ENCODE data around the gene PCDH18.

PCDH18 gene

GRCh38 chr4:137545461-137545861, 13.2 kb upstream of the PCDH18 start:
- no peak for TF ChIP-seq CTCF (IDR thresholded peaks at IDR 0.05; ENCODE audit: low read depth, low read length, missing control alignments)
- no peak for DNase-seq (ENCODE audit: extremely low read depth, low read depth)
- no peak overlapping the region for H3K4me3 ChIP-seq (replicated peaks; ENCODE audit: low read depth, low read length)

- no peak for TF ChIP-seq CTCF (IDR thresholded peaks at IDR 0.05; ENCODE audit: low read depth, low read length, missing control alignments)
- H3K4me3 ChIP-seq (replicated peaks; ENCODE audit: low read depth, low read length) = no peak overlapping the region
- no peak for DNase-seq (ENCODE audit: extremely low read depth, low read depth)
Observed at GRCh38 chr4:137543648-137544047, 11.4 kb upstream of the PCDH18 start.

- H3K4me3 ChIP-seq (replicated peaks; ENCODE audit: low read depth, low read length) = no peak overlapping the region
- TF ChIP-seq CTCF (IDR thresholded peaks at IDR 0.05; ENCODE audit: low read depth, low read length, missing control alignments) = no peak
Observed at GRCh38 chr4:137543198-137543597, 10.9 kb upstream of the PCDH18 start.

GRCh38 chr4:137541876-137542646, 9.8 kb upstream of the PCDH18 start:
- no peak for DNase-seq (ENCODE audit: extremely low read depth, low read depth)
- TF ChIP-seq CTCF (IDR thresholded peaks at IDR 0.05; ENCODE audit: low read depth, low read length, missing control alignments) = no peak
- H3K4me3 ChIP-seq (replicated peaks; ENCODE audit: low read depth, low read length) = peak overlapping the region; percentile 14; the same call in 1 of the 2 replicates

More at GRCh38 chr4:137543198-137543597, 10.9 kb upstream of the PCDH18 start:
- no peak for DNase-seq (ENCODE audit: extremely low read depth, low read depth)

GRCh38 chr4:137541181-137541580, 8.9 kb upstream of the PCDH18 start:
- no peak for TF ChIP-seq CTCF (IDR thresholded peaks at IDR 0.05; ENCODE audit: low read depth, low read length, missing control alignments)

GRCh38 chr4:137540356-137540755, 8.1 kb upstream of the PCDH18 start:
- H3K4me3 ChIP-seq (replicated peaks; ENCODE audit: low read depth, low read length) = no peak overlapping the region
- TF ChIP-seq CTCF (IDR thresholded peaks at IDR 0.05; ENCODE audit: low read depth, low read length, missing control alignments) = no peak
- DNase-seq (ENCODE audit: extremely low read depth, low read depth) = no peak

More at GRCh38 chr4:137541181-137541580, 8.9 kb upstream of the PCDH18 start:
- no peak for DNase-seq (ENCODE audit: extremely low read depth, low read depth)
- H3K4me3 ChIP-seq (replicated peaks; ENCODE audit: low read depth, low read length) = no peak overlapping the region
